WTC11 (cell line): ENCODE results near the gene GPC4. TPM values are rescaled to one million over a fixed set of nuclear protein-coding genes. Genes with fewer than 3 reads are reported as not detected.

Experiments used
- ATAC-seq: fragments of 200-7000 bp; cut with Tn5 transposase; 2 replicates; pipeline ENCODE4 v1.10.0; 2021; ENCODE audit warnings: mild to moderate bottlenecking, moderate library complexity
- CTCF ChIA-PET: fragments of 300-600 bp; sonication (Branson Sonifier 250); formaldehyde crosslinking; loops from one replicate; lab custom pipeline; 2021; ENCODE audit warnings: antibody characterized with exemption; lab: Charles Lee
- POLR2A ChIA-PET: fragments of 350-600 bp; sonication (Branson Sonifier 250); formaldehyde crosslinking; loops from one replicate; lab custom pipeline; 2021; ENCODE audit warnings: antibody characterized with exemption; lab: Charles Lee
- DNase-seq: peaks from one replicate; pipeline ENCODE4 v3.0.0; 2021; ENCODE audit warnings: low spot score
- H3K27ac Mint-ChIP-seq: 2 replicates; pipeline ENCODE4 v1.8.0; 2021; ENCODE audit warnings: mixed read lengths
- H3K27me3 Mint-ChIP-seq: 2 replicates; pipeline ENCODE4 v1.8.0; 2021; ENCODE audit warnings: low read depth, mild to moderate bottlenecking, moderate library complexity, mixed read lengths
- H3K36me3 Mint-ChIP-seq: 2 replicates; pipeline ENCODE4 v1.8.0; 2021; ENCODE audit warnings: mixed read lengths
- H3K4me1 Mint-ChIP-seq: 2 replicates; pipeline ENCODE4 v1.8.0; 2022; ENCODE audit warnings: mixed read lengths
- H3K4me3 Mint-ChIP-seq: 2 replicates; pipeline ENCODE4 v1.8.0; 2021; ENCODE audit warnings: mild to moderate bottlenecking, moderate library complexity, mixed read lengths
- H3K9me3 Mint-ChIP-seq: 2 replicates; pipeline ENCODE4 v1.8.0; 2021; ENCODE audit warnings: mixed read lengths
- CBFB ChIP-seq: sonication (generic); formaldehyde crosslinking; IDR thresholded peaks from 2 replicates; pipeline ENCODE4 v1.8.1; 2022; ENCODE audit warnings: mild to moderate bottlenecking, low read depth, missing genetic modification reagents
- FOXJ3 ChIP-seq: sonication (generic); formaldehyde crosslinking; IDR thresholded peaks from 2 replicates; pipeline ENCODE4 v1.9.0; 2021; ENCODE audit warnings: missing genetic modification reagents, mild to moderate bottlenecking, borderline replicate concordance
- FOXP1 ChIP-seq: sonication (generic); formaldehyde crosslinking; IDR thresholded peaks from 2 replicates; pipeline ENCODE4 v1.8.0; 2022; ENCODE audit warnings: missing genetic modification reagents, mild to moderate bottlenecking, moderate library complexity, borderline replicate concordance
- GRHL2 ChIP-seq: fragments of 250-450 bp; sonication (Bioruptor Pico); IDR thresholded peaks from 2 replicates; pipeline ENCODE4 v1.8.0; 2022; ENCODE audit warnings: mild to moderate bottlenecking, moderate library complexity; ENCODE audit not compliant: insufficient replicate concordance, severe bottlenecking
- GTF2I ChIP-seq: fragments of 250-450 bp; sonication (Bioruptor Pico); conservative IDR thresholded peaks from 2 replicates; pipeline ENCODE4 v1.4.0; 2021; ENCODE audit warnings: mild to moderate bottlenecking
- KAT7 ChIP-seq: sonication (generic); formaldehyde crosslinking; IDR thresholded peaks from 2 replicates; pipeline ENCODE4 v1.8.1; 2023; ENCODE audit warnings: missing genetic modification reagents, mild to moderate bottlenecking, borderline replicate concordance
- MLX ChIP-seq: sonication (generic); formaldehyde crosslinking; IDR thresholded peaks from 2 replicates; pipeline ENCODE4 v1.8.1; 2023; ENCODE audit warnings: mild to moderate bottlenecking, missing genetic modification reagents, moderate library complexity
- NR3C1 ChIP-seq: sonication (generic); formaldehyde crosslinking; conservative IDR thresholded peaks from 2 replicates; pipeline ENCODE4 v1.8.1; 2023; ENCODE audit warnings: low read depth, mild to moderate bottlenecking, missing genetic modification reagents
- PRDM15 ChIP-seq: sonication (generic); formaldehyde crosslinking; IDR thresholded peaks from 2 replicates; pipeline ENCODE4 v1.8.0; 2022; ENCODE audit warnings: missing genetic modification reagents
- SOX15 ChIP-seq: fragments of 250-450 bp; sonication (Bioruptor Pico); IDR thresholded peaks from 2 replicates; pipeline ENCODE4 v1.9.0; 2021; ENCODE audit warnings: mild to moderate bottlenecking
- TEAD1 ChIP-seq: sonication (generic); formaldehyde crosslinking; IDR thresholded peaks from 2 replicates; pipeline ENCODE4 v1.8.0; 2022; ENCODE audit warnings: mild to moderate bottlenecking, missing genetic modification reagents
- TEAD4 ChIP-seq: sonication (generic); formaldehyde crosslinking; IDR thresholded peaks from 2 replicates; pipeline ENCODE4 v1.8.0; 2022; ENCODE audit warnings: mild to moderate bottlenecking, missing genetic modification reagents
- ZNF219 ChIP-seq: sonication (generic); formaldehyde crosslinking; IDR thresholded peaks from 2 replicates; pipeline ENCODE4 v1.8.0; 2023; ENCODE audit warnings: missing genetic modification reagents, mild to moderate bottlenecking, borderline replicate concordance
- ZNF416 ChIP-seq: fragments of 250-450 bp; sonication (Bioruptor Pico); IDR thresholded peaks from 2 replicates; pipeline ENCODE4 v1.9.0; 2021; ENCODE audit warnings: mild to moderate bottlenecking, inconsistent platforms
- ZSCAN18 ChIP-seq: fragments of 250-450 bp; sonication (Bioruptor Pico); IDR thresholded peaks from 2 replicates; pipeline ENCODE4 v2.1.2; 2022; ENCODE audit warnings: mild to moderate bottlenecking, moderate library complexity
- total RNA-seq: library from RNA; stranded (reverse); gene quantifications from 3 replicates; pipeline ENCODE4 v1.2.3, GENCODE V29; 2021
- TF ChIP-seq, protein P1 (sequence below): sonication (generic); formaldehyde crosslinking; IDR thresholded peaks from 2 replicates; pipeline ENCODE4 v1.8.0; 2023; ENCODE audit warnings: missing genetic modification reagents, mild to moderate bottlenecking, borderline replicate concordance
- TF ChIP-seq, protein P2 (sequence below): sonication (generic); formaldehyde crosslinking; conservative IDR thresholded peaks from 2 replicates; pipeline ENCODE4 v1.8.1; 2022; ENCODE audit warnings: mild to moderate bottlenecking, missing genetic modification reagents
- TF ChIP-seq, protein P3 (sequence below): fragments of 250-450 bp; sonication (Bioruptor Pico); conservative IDR thresholded peaks from 2 replicates; pipeline ENCODE4 v1.9.0; 2021; ENCODE audit warnings: mild to moderate bottlenecking
- TF ChIP-seq, protein P4 (sequence below): sonication (generic); formaldehyde crosslinking; IDR thresholded peaks from 2 replicates; pipeline ENCODE4 v1.8.0; 2022; ENCODE audit warnings: mild to moderate bottlenecking, missing genetic modification reagents

GPC4 gene
- total RNA-seq, 1 experiment from 2014 or later: 144 TPM

GRCh38 chrX:133333154-133333750 lies 82.0 kb downstream of the GPC4 start (continued):
- TF ChIP-seq, protein P1, sequence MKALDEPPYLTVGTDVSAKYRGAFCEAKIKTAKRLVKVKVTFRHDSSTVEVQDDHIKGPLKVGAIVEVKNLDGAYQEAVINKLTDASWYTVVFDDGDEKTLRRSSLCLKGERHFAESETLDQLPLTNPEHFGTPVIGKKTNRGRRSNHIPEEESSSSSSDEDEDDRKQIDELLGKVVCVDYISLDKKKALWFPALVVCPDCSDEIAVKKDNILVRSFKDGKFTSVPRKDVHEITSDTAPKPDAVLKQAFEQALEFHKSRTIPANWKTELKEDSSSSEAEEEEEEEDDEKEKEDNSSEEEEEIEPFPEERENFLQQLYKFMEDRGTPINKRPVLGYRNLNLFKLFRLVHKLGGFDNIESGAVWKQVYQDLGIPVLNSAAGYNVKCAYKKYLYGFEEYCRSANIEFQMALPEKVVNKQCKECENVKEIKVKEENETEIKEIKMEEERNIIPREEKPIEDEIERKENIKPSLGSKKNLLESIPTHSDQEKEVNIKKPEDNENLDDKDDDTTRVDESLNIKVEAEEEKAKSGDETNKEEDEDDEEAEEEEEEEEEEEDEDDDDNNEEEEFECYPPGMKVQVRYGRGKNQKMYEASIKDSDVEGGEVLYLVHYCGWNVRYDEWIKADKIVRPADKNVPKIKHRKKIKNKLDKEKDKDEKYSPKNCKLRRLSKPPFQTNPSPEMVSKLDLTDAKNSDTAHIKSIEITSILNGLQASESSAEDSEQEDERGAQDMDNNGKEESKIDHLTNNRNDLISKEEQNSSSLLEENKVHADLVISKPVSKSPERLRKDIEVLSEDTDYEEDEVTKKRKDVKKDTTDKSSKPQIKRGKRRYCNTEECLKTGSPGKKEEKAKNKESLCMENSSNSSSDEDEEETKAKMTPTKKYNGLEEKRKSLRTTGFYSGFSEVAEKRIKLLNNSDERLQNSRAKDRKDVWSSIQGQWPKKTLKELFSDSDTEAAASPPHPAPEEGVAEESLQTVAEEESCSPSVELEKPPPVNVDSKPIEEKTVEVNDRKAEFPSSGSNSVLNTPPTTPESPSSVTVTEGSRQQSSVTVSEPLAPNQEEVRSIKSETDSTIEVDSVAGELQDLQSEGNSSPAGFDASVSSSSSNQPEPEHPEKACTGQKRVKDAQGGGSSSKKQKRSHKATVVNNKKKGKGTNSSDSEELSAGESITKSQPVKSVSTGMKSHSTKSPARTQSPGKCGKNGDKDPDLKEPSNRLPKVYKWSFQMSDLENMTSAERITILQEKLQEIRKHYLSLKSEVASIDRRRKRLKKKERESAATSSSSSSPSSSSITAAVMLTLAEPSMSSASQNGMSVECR: no peak
- no peak for TF ChIP-seq ZNF416 (CRISPR knock-in tag)
- no peak for TF ChIP-seq ZSCAN18 (CRISPR knock-in tag)
- TF ChIP-seq, protein P2, sequence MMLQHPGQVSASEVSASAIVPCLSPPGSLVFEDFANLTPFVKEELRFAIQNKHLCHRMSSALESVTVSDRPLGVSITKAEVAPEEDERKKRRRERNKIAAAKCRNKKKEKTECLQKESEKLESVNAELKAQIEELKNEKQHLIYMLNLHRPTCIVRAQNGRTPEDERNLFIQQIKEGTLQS (CRISPR knock-in tag): no peak
- TF ChIP-seq NR3C1 (CRISPR knock-in tag): no peak
- no peak for TF ChIP-seq MLX (CRISPR knock-in tag)
- TF ChIP-seq, protein P3, sequence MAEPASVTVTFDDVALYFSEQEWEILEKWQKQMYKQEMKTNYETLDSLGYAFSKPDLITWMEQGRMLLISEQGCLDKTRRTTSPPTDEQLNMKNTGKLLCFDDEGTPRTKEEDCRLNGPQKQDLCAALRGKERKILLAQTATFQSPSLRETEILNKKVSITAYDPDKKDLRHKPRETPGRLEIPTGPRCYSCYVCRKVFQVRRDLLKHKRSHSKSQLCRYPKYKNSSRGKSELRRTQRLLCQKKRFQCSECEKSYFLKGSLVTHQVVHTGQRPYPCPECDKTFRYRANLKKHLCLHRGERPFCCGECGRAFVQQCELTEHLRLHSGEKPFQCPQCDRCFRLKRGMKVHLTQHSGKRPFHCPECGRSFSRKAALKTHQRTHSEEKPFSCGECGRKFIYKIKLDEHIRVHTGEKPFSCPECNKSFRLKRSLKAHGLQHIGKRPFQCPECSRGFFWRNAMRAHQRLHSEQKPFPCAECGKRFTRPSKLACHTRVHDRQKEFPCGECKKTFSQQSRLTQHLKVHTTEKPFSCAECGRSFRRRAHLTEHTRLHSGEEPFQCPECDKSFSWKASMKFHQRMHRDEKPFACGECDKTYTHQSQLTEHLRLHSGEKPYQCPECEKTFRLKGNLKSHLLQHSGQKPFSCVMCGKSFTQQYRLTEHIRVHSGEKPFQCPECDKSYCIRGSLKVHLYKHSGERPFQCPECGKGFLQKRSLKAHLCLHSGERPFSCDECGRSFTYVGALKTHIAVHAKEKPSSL (CRISPR knock-in tag): no peak
- TF ChIP-seq FOXJ3: no peak
- TF ChIP-seq TEAD1 (CRISPR knock-in tag): no peak
- no peak for TF ChIP-seq GTF2I (CRISPR knock-in tag)
- no peak for TF ChIP-seq ZNF219 (CRISPR knock-in tag)

- Mint-ChIP-seq H3K36me3 (peaks cover 18% of the 10 kb centered on the region), H3K9me3 (no peaks in the 10 kb centered on the region)
- TF ChIP-seq PRDM15 (CRISPR knock-in tag) (no peak), TEAD4 (no peak), FOXP1 (CRISPR knock-in tag) (no peak), GRHL2 (CRISPR knock-in tag) (no peak), CBFB (no peak), SOX15 (CRISPR knock-in tag) (no peak), KAT7 (CRISPR knock-in tag) (no peak)
- TF ChIP-seq, protein P4, sequence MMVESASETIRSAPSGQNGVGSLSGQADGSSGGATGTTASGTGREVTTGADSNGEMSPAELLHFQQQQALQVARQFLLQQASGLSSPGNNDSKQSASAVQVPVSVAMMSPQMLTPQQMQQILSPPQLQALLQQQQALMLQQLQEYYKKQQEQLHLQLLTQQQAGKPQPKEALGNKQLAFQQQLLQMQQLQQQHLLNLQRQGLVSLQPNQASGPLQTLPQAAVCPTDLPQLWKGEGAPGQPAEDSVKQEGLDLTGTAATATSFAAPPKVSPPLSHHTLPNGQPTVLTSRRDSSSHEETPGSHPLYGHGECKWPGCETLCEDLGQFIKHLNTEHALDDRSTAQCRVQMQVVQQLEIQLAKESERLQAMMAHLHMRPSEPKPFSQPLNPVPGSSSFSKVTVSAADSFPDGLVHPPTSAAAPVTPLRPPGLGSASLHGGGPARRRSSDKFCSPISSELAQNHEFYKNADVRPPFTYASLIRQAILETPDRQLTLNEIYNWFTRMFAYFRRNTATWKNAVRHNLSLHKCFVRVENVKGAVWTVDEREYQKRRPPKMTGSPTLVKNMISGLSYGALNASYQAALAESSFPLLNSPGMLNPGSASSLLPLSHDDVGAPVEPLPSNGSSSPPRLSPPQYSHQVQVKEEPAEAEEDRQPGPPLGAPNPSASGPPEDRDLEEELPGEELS (CRISPR knock-in tag): no peak
- TF ChIP-seq, protein P3 (CRISPR knock-in tag): no peak
Observed at GRCh38 chrX:133332737-133333136, 82.6 kb downstream of the GPC4 start.

More at GRCh38 chrX:133332737-133333136, 82.6 kb downstream of the GPC4 start:
- POLR2A ChIA-PET: no interaction called here
- CTCF ChIA-PET: no interaction called here
- ATAC-seq (no peak), DNase-seq (no peak)
- no peaks in the 10 kb centered on the region for H3K27me3 Mint-ChIP-seq
- peak overlapping the region; percentile 76 for H3K27ac Mint-ChIP-seq
- no peak overlapping the region for H3K4me3 Mint-ChIP-seq
- H3K4me1 Mint-ChIP-seq: peaks cover 53% of the 10 kb centered on the region
